ENCODE measurements around the gene SHTN1.

Gene SHTN1

DNA sequence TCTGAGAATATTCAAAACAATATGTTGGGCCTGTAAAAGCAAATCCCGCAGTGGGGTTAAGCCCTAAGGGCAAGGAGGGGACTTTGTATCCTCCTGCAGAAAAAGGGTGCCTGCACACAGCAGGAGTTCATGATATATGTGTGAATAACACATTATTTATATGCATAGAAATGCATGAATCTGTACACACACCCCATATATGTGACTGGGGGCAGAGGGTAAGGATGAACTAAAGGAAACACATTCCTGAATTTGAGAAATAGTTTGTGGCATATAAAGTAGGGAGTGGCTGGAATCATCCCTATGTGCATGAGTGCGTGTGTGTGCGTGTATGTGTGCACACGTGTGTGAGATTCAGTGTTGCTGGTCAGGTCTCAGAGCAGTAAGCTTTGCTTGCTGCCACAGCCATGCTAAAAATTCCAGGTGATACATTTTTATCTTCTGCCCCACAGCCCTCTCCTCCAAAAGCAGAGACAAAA lies 136.8 kb downstream of the SHTN1 start:
- DNase-seq = no peak

GRCh38 chr10:116866987-116867595 lies 137.9 kb downstream of the SHTN1 start:
- no peak for DNase-seq

- DNase-seq = no peak
Observed at GRCh38 chr10:116866066-116866465, 138.9 kb downstream of the SHTN1 start.

DNA sequence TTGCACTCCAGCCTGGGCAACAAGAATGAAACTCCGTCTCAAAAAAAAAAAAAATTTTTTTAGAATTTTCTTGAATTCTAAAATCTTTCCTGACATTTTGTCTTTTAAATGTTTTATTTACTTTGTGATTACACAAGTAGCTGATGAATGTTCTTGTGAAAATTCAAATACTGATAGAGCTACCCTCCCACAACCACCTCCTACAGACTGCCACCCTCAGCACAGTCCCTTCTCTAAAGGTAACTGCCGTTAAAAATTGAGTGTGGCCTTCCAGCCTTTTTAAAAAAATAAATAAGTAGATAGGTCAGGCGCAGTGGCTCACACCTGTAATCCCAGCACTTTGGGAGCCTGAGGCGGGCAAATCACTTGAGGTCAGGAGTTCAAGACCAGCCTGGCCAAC lies 140.6 kb downstream of the SHTN1 start:
- DNase-seq = no peak

DNA sequence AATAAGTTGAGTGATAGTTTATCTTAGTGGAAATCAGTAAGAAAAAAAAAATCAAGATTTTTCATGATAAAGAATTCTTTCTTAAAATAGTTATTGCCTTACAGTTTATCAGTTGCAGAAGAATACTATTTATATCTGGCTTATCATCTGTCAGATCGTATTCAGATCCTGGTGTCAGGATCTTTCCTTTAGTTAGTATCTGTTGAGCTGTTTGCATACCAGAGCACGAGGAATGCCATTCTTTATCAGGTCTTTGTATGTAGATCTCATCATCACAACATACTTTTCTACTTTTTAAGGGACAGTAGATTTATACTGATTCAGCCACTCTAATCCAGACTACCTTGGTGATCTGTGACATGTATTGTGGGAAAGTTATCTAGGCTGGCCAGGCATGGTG lies 143.2 kb downstream of the SHTN1 start:
- no peak for DNase-seq

DNA sequence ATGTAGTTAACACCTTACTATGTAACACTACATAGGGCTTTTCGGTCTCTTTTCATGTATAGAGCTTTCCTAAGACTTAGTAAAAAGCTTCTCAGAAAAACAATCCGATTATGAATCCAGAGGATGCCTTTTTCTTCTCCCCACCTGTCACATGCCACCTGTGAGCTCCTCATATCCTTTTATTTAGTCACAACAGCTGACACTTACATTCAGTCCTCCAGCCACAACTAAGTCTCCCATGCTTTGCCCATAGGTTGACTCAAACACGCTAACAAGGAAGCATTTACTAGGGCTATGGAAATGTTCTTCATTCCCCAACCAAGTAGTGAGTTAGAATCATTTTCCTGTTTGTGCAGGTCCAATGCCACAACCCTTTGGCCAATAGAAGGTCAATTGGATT lies 147.8 kb downstream of the SHTN1 start:
- no peak for DNase-seq

- no peak for DNase-seq
Observed at GRCh38 chr10:116853701-116854100, 151.3 kb downstream of the SHTN1 start.

GRCh38 chr10:116853287-116853686 lies 151.7 kb downstream of the SHTN1 start:
- no peak for DNase-seq

GRCh38 chr10:116852246-116852645 lies 152.7 kb downstream of the SHTN1 start:
- no peak for DNase-seq

DNA sequence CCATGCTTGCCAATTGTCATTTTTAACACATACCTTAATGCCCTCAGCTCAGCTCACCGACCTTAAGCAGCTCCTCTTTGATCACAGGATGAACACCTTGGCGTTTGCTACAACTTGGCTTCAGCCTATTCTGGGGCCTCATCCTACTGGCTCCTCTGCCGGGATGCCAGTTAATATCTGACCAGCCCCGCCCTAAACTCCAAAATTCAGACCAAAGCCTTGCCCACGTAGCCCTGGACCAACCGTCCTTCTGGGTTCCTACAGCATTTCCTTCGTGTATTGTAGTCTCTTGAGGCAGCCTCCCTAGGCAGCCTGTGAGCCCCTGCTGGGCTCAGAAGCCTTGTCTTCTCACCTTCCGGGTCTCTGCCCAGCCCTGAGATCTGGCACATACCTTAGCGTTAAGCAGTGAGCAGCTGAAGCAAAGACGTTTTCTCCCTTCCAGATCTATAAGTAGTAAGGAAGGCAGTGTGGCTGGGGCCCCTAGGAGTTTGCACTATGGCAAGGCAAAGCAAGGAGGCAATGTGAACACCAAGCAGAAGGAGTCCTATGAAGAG lies 154.9 kb downstream of the SHTN1 start:
- no peak for DNase-seq

- peak; percentile 84 for DNase-seq
Observed at GRCh38 chr10:116849248-116850057, 155.5 kb downstream of the SHTN1 start, which contains the start of gene ENO4. Gene ENO4, plus strand, starts transcription at chr10:116849499. Its CDS starts 68 bp downstream, at chr10:116849567.

DNA sequence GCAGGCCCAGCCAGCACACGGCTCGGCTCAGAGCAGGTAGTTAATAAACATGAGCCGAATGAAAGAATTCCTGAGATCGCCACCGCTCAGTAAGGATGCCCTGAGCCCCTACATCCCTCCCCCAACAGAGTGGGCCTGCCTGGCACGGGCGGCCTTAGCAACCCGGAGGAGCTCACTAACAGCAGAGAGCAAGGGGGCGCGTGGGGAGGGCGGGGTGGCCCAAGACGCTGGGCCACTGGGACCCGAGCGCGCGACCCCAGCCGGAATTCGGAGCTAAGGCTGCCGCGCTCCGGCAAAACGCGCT lies 156.1 kb downstream of the SHTN1 start:
- DNase-seq = peak; percentile 44

GRCh38 chr10:116848032-116848943 lies 156.7 kb downstream of the SHTN1 start:
- no peak for DNase-seq

DNA sequence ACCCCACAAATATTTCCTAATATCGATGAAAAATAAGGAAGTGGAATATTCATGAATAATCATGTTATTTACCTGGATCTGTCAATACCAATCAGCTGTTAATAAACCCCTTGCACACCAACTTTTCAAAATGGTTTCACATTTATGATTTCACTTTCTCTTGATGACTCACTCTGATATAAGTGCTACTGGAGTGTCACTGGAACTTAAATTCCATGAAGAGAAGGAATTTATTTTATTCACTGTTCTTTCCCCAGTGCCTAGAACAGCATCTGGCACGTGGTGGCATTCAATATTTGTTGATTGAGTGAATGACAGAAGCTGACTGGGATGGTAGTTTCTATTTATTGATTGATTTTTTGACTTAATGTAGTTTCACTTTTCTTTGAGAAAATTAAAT lies 159.2 kb downstream of the SHTN1 start:
- DNase-seq = no peak

DNA sequence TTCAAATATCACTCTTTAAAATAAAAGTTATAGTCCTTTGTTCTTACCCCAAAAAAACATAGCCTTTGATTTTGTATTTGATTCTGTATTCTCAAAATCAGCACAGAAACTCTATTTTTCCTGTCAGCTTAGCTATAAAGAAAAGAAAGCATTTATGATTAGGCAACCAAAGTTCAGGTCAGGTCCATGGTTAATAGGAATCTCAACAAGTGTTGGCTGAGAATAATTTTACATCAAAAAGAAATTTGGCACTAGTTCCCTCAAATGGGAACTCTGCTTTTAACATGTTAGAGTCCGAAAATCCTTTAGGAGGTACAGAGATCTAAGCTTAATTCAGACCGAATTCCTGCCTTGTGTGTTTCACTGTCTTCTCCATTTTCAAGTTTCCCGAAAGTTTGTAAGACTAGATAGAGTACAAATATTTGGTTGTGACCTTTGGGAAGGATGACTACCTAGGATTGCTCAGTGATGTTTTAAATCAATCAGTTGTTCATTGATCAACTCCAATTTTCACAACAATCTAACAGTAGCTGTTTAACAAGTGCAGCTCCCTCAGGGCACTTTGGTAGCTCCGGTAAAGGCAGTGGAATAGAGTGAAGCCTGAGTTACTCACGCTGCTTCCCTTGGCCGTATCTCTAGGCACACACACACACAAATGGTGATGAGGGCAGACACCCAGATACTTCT lies 164.5 kb downstream of the SHTN1 start:
- no peak for DNase-seq

- no peak for DNase-seq
Observed at GRCh38 chr10:116838143-116838725, 166.8 kb downstream of the SHTN1 start.

DNA sequence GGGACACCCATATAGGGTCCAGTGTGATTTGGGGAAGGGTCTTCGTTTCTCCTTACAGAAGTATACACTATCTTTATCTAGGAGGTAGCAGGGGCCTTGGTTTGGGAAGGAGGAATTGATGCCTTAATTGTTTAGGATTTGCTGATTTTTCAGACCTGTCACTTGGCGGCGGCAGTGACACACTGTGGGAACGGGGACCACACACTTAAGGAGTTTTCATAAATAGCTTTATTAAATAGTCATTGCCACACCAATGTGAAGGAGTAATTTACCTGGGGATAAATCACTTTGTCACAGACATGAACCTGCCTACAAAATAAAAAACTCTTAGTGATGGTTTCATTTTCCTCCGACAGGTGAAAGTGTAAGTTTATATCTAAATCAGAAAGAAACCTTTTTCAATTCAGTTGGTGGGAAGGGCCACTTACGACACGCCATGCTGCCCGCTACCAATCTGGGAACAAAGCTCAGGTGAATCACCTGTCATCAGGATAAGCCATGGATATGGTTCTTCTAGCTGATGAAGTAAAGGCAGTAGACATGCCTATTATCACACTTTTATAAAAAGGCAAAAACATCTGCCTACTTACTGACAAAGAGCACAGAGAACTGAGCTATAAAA lies 168.0 kb downstream of the SHTN1 start:
- peak; percentile 12 for DNase-seq

GRCh38 chr10:116836083-116836482 lies 168.9 kb downstream of the SHTN1 start:
- DNase-seq = no peak

DNA sequence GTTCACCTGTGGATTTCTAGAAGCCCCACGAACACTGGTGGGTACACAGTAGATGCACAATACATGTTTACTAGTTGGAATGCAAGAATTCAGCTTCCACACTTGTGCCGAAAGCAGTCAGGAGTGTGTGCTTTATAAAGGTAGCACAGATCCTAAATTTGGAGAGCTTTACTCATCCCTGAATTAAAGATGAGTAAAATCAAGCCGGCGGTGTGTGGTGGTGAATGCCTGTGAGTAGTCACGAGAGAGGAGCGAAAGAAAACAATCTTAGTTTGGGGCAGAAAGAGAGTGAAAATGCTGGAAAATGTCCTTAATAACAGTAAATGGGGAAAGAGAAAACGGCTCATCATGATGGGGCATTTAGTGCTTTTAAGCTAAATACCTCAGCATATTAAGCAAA lies 169.3 kb downstream of the SHTN1 start:
- DNase-seq = no peak

GRCh38 chr10:116833986-116834985 lies 170.7 kb downstream of the SHTN1 start:
- DNase-seq = peak; percentile 56

Measured in NCI-H1105 treated with DMSO at 0.1 percent for 48 hours (cell line).